Lung (tissue), 12 donors: ENCODE data around the gene APBA2. TPM values are rescaled to one million over a fixed set of nuclear protein-coding genes. Genes with fewer than 3 reads are reported as not detected.

ENCODE experiments used
- ATAC-seq: fragments of 200-7000 bp; cut with Tn5 transposase; one replicate; pipeline ENCODE4 v1.9.1; 2020; ENCODE audit warnings: moderate number of reproducible peaks; ENCODE audit not compliant: insufficient read depth, low FRiP score
- DNase-seq, 3 donors: peaks; one replicate each; pipeline ENCODE4 v3.0.0-alpha.2; 2013 to 2017
- H3K27ac ChIP-seq, 2 donors: one replicate each; pipeline ENCODE4 v1.5.1; 2013; ENCODE audit warnings: mild to moderate bottlenecking in 2 of 2, moderate library complexity in 2 of 2, control low read depth in 1 of 2, inconsistent platforms in 1 of 2, low read depth in 1 of 2, low read length in 1 of 2
- H3K27me3 ChIP-seq, 3 donors: one replicate each; pipeline ENCODE4 v1.5.1; 2013; ENCODE audit warnings: low read length in 2 of 3; ENCODE audit not compliant: control insufficient read depth in 3 of 3, insufficient read depth in 3 of 3
- H3K36me3 ChIP-seq, 4 donors: one replicate each; pipeline ENCODE4 v1.5.1; 2013; ENCODE audit warnings: low read length in 4 of 4, mild to moderate bottlenecking in 1 of 4, moderate library complexity in 1 of 4; ENCODE audit not compliant: control insufficient read depth in 4 of 4, insufficient read depth in 4 of 4
- H3K4me1 ChIP-seq, 5 donors: one replicate each; pipeline ENCODE4 v1.5.1; 2013; ENCODE audit warnings: low read length in 5 of 5, mild to moderate bottlenecking in 2 of 5, moderate library complexity in 1 of 5; ENCODE audit not compliant: control insufficient read depth in 5 of 5, insufficient read depth in 5 of 5
- H3K4me3 ChIP-seq: one replicate; pipeline ENCODE4 v1.5.1; 2013; ENCODE audit warnings: mild to moderate bottlenecking, control low read depth, moderate library complexity
- H3K9ac ChIP-seq, 2 donors: one replicate each; pipeline ENCODE4 v1.5.1; 2013; ENCODE audit warnings: low read length in 2 of 2, control low read depth in 1 of 2; ENCODE audit not compliant: insufficient read depth in 1 of 2
- H3K9me3 ChIP-seq, 4 donors: one replicate each; pipeline ENCODE4 v1.5.1; 2013; ENCODE audit warnings: low read length in 3 of 4, mild to moderate bottlenecking in 1 of 4, moderate library complexity in 1 of 4; ENCODE audit not compliant: control insufficient read depth in 4 of 4, insufficient read depth in 3 of 4
- WGBS, 2 donors: extraction: QIAGEN DNeasy Blood & Tissue Kit; methylation state at CpG; one replicate each; pipeline ENCODE4 v1.1.7; 2013; 5-methylcytosine and 5-hydroxymethylcytosine counted together
- polyA plus RNA-seq, 2 donors: library from polyadenylated mRNA; stranded (reverse); fragments of 200-250 nt; gene quantifications; one replicate each; pipeline ENCODE4 v1.2.1, GENCODE V29; 2013
- total RNA-seq, 2 donors: library from RNA; depleted of rRNA in 1 of 2; stranded (reverse); fragments of >200 nt in 1 of 2; gene quantifications; one replicate each; pipeline ENCODE4 v1.2.1, GENCODE V29; 2014 to 2021
- TF ChIP-seq, protein P1 (sequence below): IDR thresholded peaks from 2 replicates; pipeline ENCODE4 v1.5.1; 2012; ENCODE audit warnings: mild to moderate bottlenecking; ENCODE audit errors: control extremely low read depth, extremely low read depth
- donor health status: control.
- donor health status: control.
- donor health status: Bipolar disorder and iron deficiency.
- donor health status: healthy.
- donor health status: DM: yes; HTN: yes; CAD: no.

APBA2 gene
- total and polyA plus RNA-seq, 4 donors = 1.6 to 18.3 (median 4.5) TPM

DNA sequence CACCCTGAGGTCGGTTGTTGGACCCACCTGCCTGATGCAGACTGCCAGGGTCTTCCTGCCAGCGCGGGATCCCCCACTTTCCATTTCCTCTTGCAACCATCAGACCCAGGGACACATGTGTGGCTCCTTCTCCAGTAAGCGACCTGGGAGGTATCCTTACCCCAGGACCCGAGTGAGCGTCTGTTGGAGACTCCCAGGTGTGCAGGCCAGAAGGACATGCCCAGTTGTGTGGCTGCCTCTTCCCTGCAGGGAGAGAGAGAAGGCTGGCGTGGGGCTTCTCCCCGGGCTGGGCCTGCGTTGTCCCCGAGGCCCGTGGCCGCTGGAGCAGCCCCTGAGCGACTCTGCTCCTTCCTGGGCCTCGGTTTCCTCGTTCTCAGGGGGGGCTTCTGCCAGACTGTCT is 56.8 kb downstream of the APBA2 start:
- 92% methylated on average over 15 of the region's 15 CpGs for WGBS, 2 donors
- Histone ChIP-seq H3K9ac (no peak overlapping the region), H3K4me3 (no peak overlapping the region), H3K36me3 (no peaks in the 10 kb centered on the region), H3K9me3 (peaks cover 0 to 3% (median 0%) of the 10 kb centered on the region in 4 donors), H3K27ac (no peak overlapping the region), H3K27me3 (no peaks in the 10 kb centered on the region), H3K4me1 (peaks cover 0 to 4% (median 0%) of the 10 kb centered on the region in 5 donors)
- DNase-seq (no peak), ATAC-seq (no peak)
- TF ChIP-seq, protein P1, sequence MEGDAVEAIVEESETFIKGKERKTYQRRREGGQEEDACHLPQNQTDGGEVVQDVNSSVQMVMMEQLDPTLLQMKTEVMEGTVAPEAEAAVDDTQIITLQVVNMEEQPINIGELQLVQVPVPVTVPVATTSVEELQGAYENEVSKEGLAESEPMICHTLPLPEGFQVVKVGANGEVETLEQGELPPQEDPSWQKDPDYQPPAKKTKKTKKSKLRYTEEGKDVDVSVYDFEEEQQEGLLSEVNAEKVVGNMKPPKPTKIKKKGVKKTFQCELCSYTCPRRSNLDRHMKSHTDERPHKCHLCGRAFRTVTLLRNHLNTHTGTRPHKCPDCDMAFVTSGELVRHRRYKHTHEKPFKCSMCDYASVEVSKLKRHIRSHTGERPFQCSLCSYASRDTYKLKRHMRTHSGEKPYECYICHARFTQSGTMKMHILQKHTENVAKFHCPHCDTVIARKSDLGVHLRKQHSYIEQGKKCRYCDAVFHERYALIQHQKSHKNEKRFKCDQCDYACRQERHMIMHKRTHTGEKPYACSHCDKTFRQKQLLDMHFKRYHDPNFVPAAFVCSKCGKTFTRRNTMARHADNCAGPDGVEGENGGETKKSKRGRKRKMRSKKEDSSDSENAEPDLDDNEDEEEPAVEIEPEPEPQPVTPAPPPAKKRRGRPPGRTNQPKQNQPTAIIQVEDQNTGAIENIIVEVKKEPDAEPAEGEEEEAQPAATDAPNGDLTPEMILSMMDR = no peak

GRCh38 chr15:28943146-28943545 is 57.4 kb downstream of the APBA2 start:
- no peak overlapping the region for H3K4me3 ChIP-seq
- no peak for ATAC-seq
- 88 to 94% methylated on average over 8 of the region's 8 CpGs for WGBS, 2 donors
- H3K27ac ChIP-seq = no peak overlapping the region
- no peaks in the 10 kb centered on the region for H3K27me3 ChIP-seq
- TF ChIP-seq, protein P1 = no peak
- peaks cover 0 to under 1% (median 0%) of the 10 kb centered on the region in 5 donors for H3K4me1 ChIP-seq
- no peaks in the 10 kb centered on the region for H3K36me3 ChIP-seq
- DNase-seq = no peak
- H3K9me3 ChIP-seq = peaks cover 0 to 3% (median 0%) of the 10 kb centered on the region in 4 donors
- H3K9ac ChIP-seq = no peak overlapping the region

DNA sequence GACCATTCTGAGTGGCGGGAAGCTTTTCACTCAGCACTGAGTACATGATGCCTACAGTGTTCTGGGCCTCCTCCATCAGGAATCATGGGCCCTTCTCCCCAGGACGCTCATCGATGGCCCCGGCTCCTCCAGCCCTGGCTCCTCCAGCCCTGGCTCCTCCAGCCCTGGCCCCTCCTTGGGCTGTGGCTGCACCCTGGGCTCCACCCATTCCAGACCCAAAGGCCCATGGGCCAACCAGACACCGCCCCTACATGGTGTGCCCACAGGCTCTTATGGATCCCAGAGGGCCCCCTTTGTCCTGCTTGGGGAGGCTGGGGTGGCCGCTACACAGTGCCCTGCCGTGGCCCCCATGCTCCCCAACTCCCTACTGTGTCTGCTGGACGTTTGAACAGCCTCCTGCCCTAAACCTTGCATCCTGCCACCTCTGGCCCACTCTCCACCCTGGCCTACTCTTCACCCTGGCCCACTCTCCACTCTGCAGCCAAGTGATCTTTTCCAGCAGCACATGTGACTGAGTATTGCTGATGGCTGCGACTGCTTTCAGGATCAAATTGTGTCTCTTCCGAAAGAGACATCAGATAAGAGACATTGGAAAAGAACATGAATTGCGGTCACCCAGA is 57.9 kb downstream of the APBA2 start:
- TF ChIP-seq, protein P1 = no peak
- no peak for ATAC-seq
- Histone ChIP-seq H3K4me3 (no peak overlapping the region), H3K36me3 (no peaks in the 10 kb centered on the region), H3K9me3 (peaks cover 0 to 3% (median 0%) of the 10 kb centered on the region in 4 donors), H3K4me1 (no peaks in the 10 kb centered on the region), H3K27me3 (no peaks in the 10 kb centered on the region), H3K9ac (no peak overlapping the region), H3K27ac (no peak overlapping the region)
- WGBS, 2 donors = 88 to 91% methylated on average over 11 of the region's 11 CpGs
- DNase-seq = no peak

GRCh38 chr15:28944286-28944685 is 58.5 kb downstream of the APBA2 start:
- no peak overlapping the region for H3K4me3 ChIP-seq
- DNase-seq = no peak
- TF ChIP-seq, protein P1 = no peak
- H3K36me3 ChIP-seq = no peaks in the 10 kb centered on the region
- H3K27me3 ChIP-seq = no peaks in the 10 kb centered on the region
- H3K9me3 ChIP-seq = peaks cover 0 to 3% (median 0%) of the 10 kb centered on the region in 4 donors
- H3K4me1 ChIP-seq = no peaks in the 10 kb centered on the region
- H3K27ac ChIP-seq = no peak overlapping the region
- ATAC-seq = no peak
- 92 to 96% methylated on average over 16 of the region's 16 CpGs for WGBS, 2 donors
- H3K9ac ChIP-seq = no peak overlapping the region
